Trophoblast cell (in vitro differentiated cells and primary cell): ENCODE measurements around the gene SKI.

Experiments
- DNase-seq, 2 donors: peaks; one replicate each; pipeline ENCODE4 v3.0.0-alpha.2; 2016
- H2AFZ ChIP-seq: 2 replicates; pipeline ENCODE4 v1.6.1; 2013; ENCODE audit warnings: low read length, moderate library complexity, mild to moderate bottlenecking; ENCODE audit not compliant: insufficient read depth, poor library complexity
- H2AK5ac ChIP-seq: 2 replicates; pipeline ENCODE4 v1.6.1; 2013; ENCODE audit warnings: mild to moderate bottlenecking, low read length
- H2BK120ac ChIP-seq: 2 replicates; pipeline ENCODE4 v1.6.1; 2013; ENCODE audit warnings: low read length, mild to moderate bottlenecking, moderate library complexity; ENCODE audit not compliant: insufficient read depth, poor library complexity
- H2BK12ac ChIP-seq: 2 replicates; pipeline ENCODE4 v1.6.1; 2013; ENCODE audit warnings: mild to moderate bottlenecking, low read length, moderate library complexity
- H2BK5ac ChIP-seq: 2 replicates; pipeline ENCODE4 v1.6.1; 2013; ENCODE audit warnings: low read length, low read depth, moderate library complexity, mild to moderate bottlenecking; ENCODE audit not compliant: poor library complexity
- H3K14ac ChIP-seq: 2 replicates; pipeline ENCODE4 v1.6.1; 2013; ENCODE audit warnings: mild to moderate bottlenecking, low read length
- H3K18ac ChIP-seq: 2 replicates; pipeline ENCODE4 v1.6.1; 2013; ENCODE audit warnings: mild to moderate bottlenecking, low read length
- H3K23ac ChIP-seq: 2 replicates; pipeline ENCODE4 v1.6.1; 2013; ENCODE audit warnings: low read length
- H3K27ac ChIP-seq: 2 replicates; pipeline ENCODE4 v1.5.1; 2013; ENCODE audit warnings: low read depth, mild to moderate bottlenecking, inconsistent platforms, low read length, moderate library complexity
- H3K27me3 ChIP-seq: 2 replicates; pipeline ENCODE4 v1.6.1; 2013; ENCODE audit warnings: inconsistent platforms, mild to moderate bottlenecking, low read length, moderate library complexity; ENCODE audit not compliant: insufficient read depth
- H3K36me3 ChIP-seq, 2 experiments: 1 replicate in 1 of 2; 2 replicates in 1 of 2; pipeline ENCODE4 v1.6.1; 2013; ENCODE audit warnings: low read length in 2 of 2, mild to moderate bottlenecking in 2 of 2, moderate library complexity in 1 of 2; ENCODE audit not compliant: insufficient read depth in 2 of 2, control insufficient read depth in 1 of 2
- H3K4ac ChIP-seq: 2 replicates; pipeline ENCODE4 v1.6.1; 2013; ENCODE audit warnings: low read depth, mild to moderate bottlenecking, low read length, moderate library complexity
- H3K4me1 ChIP-seq, 2 experiments: 1 replicate in 1 of 2; 2 replicates in 1 of 2; pipeline ENCODE4 v1.6.1; 2013; ENCODE audit warnings: low read length in 2 of 2, mild to moderate bottlenecking in 2 of 2, moderate library complexity in 1 of 2; ENCODE audit not compliant: insufficient read depth in 2 of 2, control insufficient read depth in 1 of 2
- H3K4me2 ChIP-seq: 2 replicates; pipeline ENCODE4 v1.6.1; 2013; ENCODE audit warnings: inconsistent platforms, mild to moderate bottlenecking, low read length, moderate library complexity
- H3K4me3 ChIP-seq: 2 replicates; pipeline ENCODE4 v1.5.1; 2013; ENCODE audit warnings: mild to moderate bottlenecking, low read depth, low read length, inconsistent platforms
- H3K79me1 ChIP-seq: one replicate; pipeline ENCODE4 v1.6.1; 2013; ENCODE audit warnings: low read length
- H3K79me2 ChIP-seq: 2 replicates; pipeline ENCODE4 v1.6.1; 2013; ENCODE audit warnings: low read length, mild to moderate bottlenecking; ENCODE audit not compliant: control insufficient read depth, insufficient read depth, poor library complexity
- H3K9ac ChIP-seq: 2 replicates; pipeline ENCODE4 v1.6.1; 2013; ENCODE audit warnings: mild to moderate bottlenecking, low read length
- H3K9me3 ChIP-seq: 2 replicates; pipeline ENCODE4 v1.6.1; 2013; ENCODE audit warnings: low read depth, mild to moderate bottlenecking, control low read depth, inconsistent platforms, low read length; ENCODE audit not compliant: insufficient read depth
- H4K12ac ChIP-seq: 2 replicates; pipeline ENCODE4 v1.6.1; 2013; ENCODE audit warnings: low read depth, mild to moderate bottlenecking, low read length, moderate library complexity
- H4K8ac ChIP-seq: 2 replicates; pipeline ENCODE4 v1.6.1; 2013; ENCODE audit warnings: low read depth, mild to moderate bottlenecking, low read length, moderate library complexity
- H4K91ac ChIP-seq: one replicate; pipeline ENCODE4 v1.6.1; 2013; ENCODE audit warnings: low read depth, mild to moderate bottlenecking, low read length, moderate library complexity
- WGBS: extraction: QIAGEN DNeasy Blood & Tissue Kit; methylation state at CpG from one replicate; pipeline ENCODE4 v1.1.7; 2013; ENCODE audit warnings: missing lambda C conversion rate; ENCODE audit not compliant: insufficient read length, insufficient coverage; ENCODE audit errors: extremely low coverage; 5-methylcytosine and 5-hydroxymethylcytosine counted together

SKI gene

GRCh38 chr1:2198571-2198970 is 29.5 kb upstream of the SKI start:
- Histone ChIP-seq H3K9ac (no peak overlapping the region), H2BK5ac (no peak overlapping the region), H3K23ac (no peak overlapping the region), H3K27ac (no peak overlapping the region), H3K79me2 (peaks cover 3% of the 10 kb centered on the region), H3K4me2 (no peak overlapping the region), H3K4ac (no peak overlapping the region), H2BK12ac (no peak overlapping the region), H3K27me3 (no peaks in the 10 kb centered on the region), H3K18ac (no peak overlapping the region), H2AK5ac (peak overlapping the region; percentile 25), H3K79me1 (peaks cover 15% of the 10 kb centered on the region), H3K4me1 (peaks cover 6 to 10% of the 10 kb centered on the region in 2 experiments), H4K12ac (no peak overlapping the region), H4K8ac (no peak overlapping the region), H3K36me3 (no peaks in the 10 kb centered on the region), H4K91ac (no peak overlapping the region), H2AFZ (no peak overlapping the region), H3K4me3 (no peak overlapping the region), H3K9me3 (no peaks in the 10 kb centered on the region), H2BK120ac (no peak overlapping the region), H3K14ac (no peak overlapping the region)
- WGBS: no CpG with 5 or more reads among the region's 11 CpGs
- DNase-seq: no peak

- H4K91ac ChIP-seq: peak overlapping the region; percentile 4
- peak overlapping the region; percentile 56 for H3K4me2 ChIP-seq
- H3K27me3 ChIP-seq: no peaks in the 10 kb centered on the region
- H3K9me3 ChIP-seq: peaks cover 2% of the 10 kb centered on the region
- peak overlapping the region; percentile 5 for H2BK120ac ChIP-seq
- no peak overlapping the region for H2AK5ac ChIP-seq
- DNase-seq: peak; percentile 67 to 78
- H3K79me2 ChIP-seq: no peaks in the 10 kb centered on the region
- H3K27ac ChIP-seq: no peak overlapping the region
- peaks cover 7 to 8% of the 10 kb centered on the region in 2 experiments for H3K4me1 ChIP-seq
- no peaks in the 10 kb centered on the region for H3K36me3 ChIP-seq
- peaks cover 11% of the 10 kb centered on the region for H3K79me1 ChIP-seq
- H4K12ac ChIP-seq: no peak overlapping the region
- peak overlapping the region; percentile 35 for H2BK12ac ChIP-seq
- peak overlapping the region; percentile 32 for H3K14ac ChIP-seq
- H4K8ac ChIP-seq: peak overlapping the region; percentile 52
- no peak overlapping the region for H3K9ac ChIP-seq
- H2AFZ ChIP-seq: peak overlapping the region; percentile 56
- H3K4me3 ChIP-seq: no peak overlapping the region
- H3K23ac ChIP-seq: no peak overlapping the region
- WGBS: no CpG with 5 or more reads among the region's 24 CpGs
- no peak overlapping the region for H2BK5ac ChIP-seq
- peak overlapping the region; percentile 3 for H3K4ac ChIP-seq
- H3K18ac ChIP-seq: peak overlapping the region; percentile 18
These were observed 28.9 kb upstream of the SKI start for GRCh38 chr1:2199042-2199810.

DNA sequence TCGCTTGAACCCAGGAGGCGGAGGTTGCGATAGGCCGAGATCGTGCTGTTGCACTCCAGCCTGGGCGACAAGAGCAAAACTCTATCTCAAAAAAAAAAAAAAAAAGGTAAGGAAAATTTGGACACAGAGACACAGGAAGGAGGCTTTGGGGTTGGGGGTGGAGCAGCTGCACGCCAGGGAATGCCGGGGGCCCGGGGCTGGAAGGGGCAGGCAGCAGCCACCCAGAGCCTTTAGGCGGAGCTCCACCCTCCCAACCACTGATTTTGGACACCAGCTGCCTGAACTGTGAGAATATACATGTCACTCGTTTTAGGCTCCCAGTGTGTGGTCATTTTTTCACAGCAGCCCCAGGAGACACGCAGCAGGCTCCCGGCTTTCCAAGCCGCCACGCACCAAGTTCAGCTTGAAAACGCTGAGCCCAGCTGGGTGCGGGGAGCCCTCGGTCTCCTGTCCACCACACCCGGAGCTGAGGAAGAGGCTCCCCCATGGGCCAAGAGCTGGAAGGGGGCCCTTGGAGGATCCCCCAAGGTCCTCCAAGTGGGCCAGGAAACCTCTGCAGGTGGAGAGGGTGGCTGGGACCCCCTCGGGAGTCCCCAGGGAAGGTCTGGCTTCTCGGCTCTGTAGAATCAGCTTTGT is 27.7 kb upstream of the SKI start:
- H3K27ac ChIP-seq: no peak overlapping the region
- no peak for DNase-seq
- H2BK12ac ChIP-seq: no peak overlapping the region
- no peaks in the 10 kb centered on the region for H3K36me3 ChIP-seq
- H3K18ac ChIP-seq: no peak overlapping the region
- peaks cover 2% of the 10 kb centered on the region for H3K9me3 ChIP-seq
- no peak overlapping the region for H2AFZ ChIP-seq
- H4K91ac ChIP-seq: no peak overlapping the region
- no peak overlapping the region for H4K8ac ChIP-seq
- H2BK5ac ChIP-seq: no peak overlapping the region
- no peak overlapping the region for H3K23ac ChIP-seq
- H4K12ac ChIP-seq: no peak overlapping the region
- no peak overlapping the region for H2AK5ac ChIP-seq
- no peak overlapping the region for H3K4ac ChIP-seq
- H3K9ac ChIP-seq: no peak overlapping the region
- H3K14ac ChIP-seq: no peak overlapping the region
- no peak overlapping the region for H3K4me3 ChIP-seq
- H3K4me2 ChIP-seq: no peak overlapping the region
- H2BK120ac ChIP-seq: no peak overlapping the region
- peaks cover 8 to 10% of the 10 kb centered on the region in 2 experiments for H3K4me1 ChIP-seq
- no peaks in the 10 kb centered on the region for H3K27me3 ChIP-seq
- no CpG with 5 or more reads among the region's 21 CpGs for WGBS
- H3K79me2 ChIP-seq: peaks cover 4% of the 10 kb centered on the region
- H3K79me1 ChIP-seq: peaks cover 9% of the 10 kb centered on the region

DNA sequence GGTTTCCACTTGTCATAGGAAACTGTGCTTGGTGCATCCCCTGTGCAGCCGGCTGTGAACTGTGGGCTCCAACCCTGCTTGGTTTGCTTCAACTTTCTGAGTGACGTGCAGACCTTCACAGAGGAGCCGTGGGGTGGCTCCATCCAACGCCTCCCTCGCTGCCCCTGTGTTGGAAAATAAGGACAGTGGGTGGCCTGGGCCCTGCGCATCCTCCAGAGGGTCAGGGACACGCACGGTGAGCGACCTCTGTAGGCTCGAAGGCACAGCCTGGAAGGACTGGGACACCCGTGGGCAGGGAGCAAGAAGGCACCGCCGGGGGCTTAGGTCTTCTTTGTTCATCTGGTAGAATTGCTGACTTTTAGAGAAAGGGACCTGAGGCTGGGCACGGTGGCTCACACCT is 27.1 kb upstream of the SKI start:
- H2AK5ac ChIP-seq: no peak overlapping the region
- no peak overlapping the region for H4K8ac ChIP-seq
- H3K23ac ChIP-seq: no peak overlapping the region
- H3K27ac ChIP-seq: no peak overlapping the region
- no CpG with 5 or more reads among the region's 14 CpGs for WGBS
- no peak overlapping the region for H2BK5ac ChIP-seq
- peaks cover 13 to 15% of the 10 kb centered on the region in 2 experiments for H3K4me1 ChIP-seq
- no peak overlapping the region for H2BK120ac ChIP-seq
- no peak overlapping the region for H3K4me2 ChIP-seq
- H3K79me2 ChIP-seq: peaks cover 6% of the 10 kb centered on the region
- H3K9ac ChIP-seq: no peak overlapping the region
- H3K4ac ChIP-seq: no peak overlapping the region
- no peak overlapping the region for H2BK12ac ChIP-seq
- H3K14ac ChIP-seq: no peak overlapping the region
- H3K36me3 ChIP-seq: no peaks in the 10 kb centered on the region
- H2AFZ ChIP-seq: no peak overlapping the region
- H3K27me3 ChIP-seq: no peaks in the 10 kb centered on the region
- H3K9me3 ChIP-seq: peaks cover 2% of the 10 kb centered on the region
- no peak overlapping the region for H3K18ac ChIP-seq
- H3K79me1 ChIP-seq: peaks cover 10% of the 10 kb centered on the region
- H4K91ac ChIP-seq: no peak overlapping the region
- no peak overlapping the region for H3K4me3 ChIP-seq
- DNase-seq: no peak
- no peak overlapping the region for H4K12ac ChIP-seq
